HCT116 (cell line): ENCODE measurements around the gene SLC43A3. TPM values are rescaled to one million over a fixed set of nuclear protein-coding genes. Genes with fewer than 3 reads are reported as not detected.

Experiments
- ATAC-seq: fragments of 200-7000 bp; cut with Tn5 transposase; 2 replicates; pipeline ENCODE4 v1.9.1; 2020; ENCODE audit warnings: mild to moderate bottlenecking, moderate library complexity
- BruUV-seq: library from RNA; stranded (reverse); fragments of 400-500 nt; replicated peaks from 2 replicates; lab custom pipeline; 2021; lab: Mats Ljungman, UMichigan
- CTCF ChIA-PET: fragments of 300-600 bp; sonication (Branson Sonifier 250); formaldehyde crosslinking; loops from one replicate; lab custom pipeline; 2021; ENCODE audit warnings: antibody characterized with exemption; lab: Charles Lee
- POLR2A ChIA-PET: fragments of 300-600, 350-600 bp; sonication (Branson Sonifier 250); formaldehyde crosslinking; loops from one replicate; lab custom pipeline; 2021; ENCODE audit warnings: antibody characterized with exemption; lab: Charles Lee
- RAD21 ChIA-PET, 2 experiments: fragments of 300-600 bp; sonication (Branson Sonifier 250); formaldehyde crosslinking; loops; one replicate each; lab custom pipeline; 2023; ENCODE audit warnings: low total read pairs in 2 of 2; ENCODE audit not compliant: uncharacterized antibody in 2 of 2, unreplicated experiment in 2 of 2, low non-redundant PET in 1 of 2; lab: Charles Lee
- DNase-seq: peaks from one replicate; pipeline ENCODE4 v3.0.0-alpha.2; 2010; ENCODE audit warnings: low read depth, low spot score
- H2AFZ ChIP-seq: fragments of 200-600 bp; shearing (Covaris generic), sonication (generic); 2 replicates; pipeline ENCODE4 v1.6.1; 2017; ENCODE audit warnings: low read depth, mixed run types, mixed read lengths, antibody characterized with exemption, low read length; ENCODE audit not compliant: poor library complexity, severe bottlenecking
- H3K27ac ChIP-seq: 2 replicates; pipeline ENCODE4 v1.5.1; 2012; ENCODE audit warnings: low read depth, low read length
- H3K27me3 ChIP-seq: fragments of 200-600 bp; sonication (generic); 2 replicates; pipeline ENCODE4 v1.6.1; 2016; ENCODE audit warnings: mixed run types, low read length, mixed read lengths; ENCODE audit not compliant: insufficient read depth
- H3K36me3 ChIP-seq, 2 experiments: fragments of 200-500 bp in 1 of 2; fragments of 200-600 bp in 1 of 2; sonication (Bioruptor generic) in 1 of 2; sonication (generic) in 1 of 2; 2 replicates each; pipeline versions ENCODE4 v1.5.1 to v1.6.1; 2014 to 2016; ENCODE audit warnings: low read length in 2 of 2, inconsistent platforms in 1 of 2, mixed read lengths in 1 of 2, mixed run types in 1 of 2; ENCODE audit not compliant: insufficient read depth in 2 of 2, control insufficient read depth in 1 of 2
- H3K4me1 ChIP-seq, 2 experiments: fragments of 200-600 bp in 1 of 2; sonication (generic) in 1 of 2; 2 replicates each; pipeline versions ENCODE4 v1.5.1 to v1.6.1; 2012 to 2017; ENCODE audit warnings: low read length in 2 of 2, inconsistent platforms in 1 of 2, mild to moderate bottlenecking in 1 of 2, mixed read lengths in 1 of 2, mixed run types in 1 of 2, moderate library complexity in 1 of 2; ENCODE audit not compliant: insufficient read depth in 2 of 2, control insufficient read depth in 1 of 2
- H3K4me2 ChIP-seq: fragments of 200-600 bp; sonication (generic); 2 replicates; pipeline ENCODE4 v1.6.1; 2017; ENCODE audit warnings: mixed run types, low read length, mixed read lengths
- H3K4me3 ChIP-seq, 2 experiments: fragments of 200-600 bp in 1 of 2; sonication (generic) in 1 of 2; replicated peaks in 1 of 2; 2 replicates each; pipeline ENCODE4 v1.5.1; 2011 to 2016; ENCODE audit warnings: low read length in 2 of 2, control low read depth in 1 of 2, low read depth in 1 of 2, mild to moderate bottlenecking in 1 of 2, mixed read lengths in 1 of 2, mixed run types in 1 of 2
- H3K79me2 ChIP-seq: fragments of 200-600 bp; sonication (generic); 2 replicates; pipeline ENCODE4 v1.6.1; 2017; ENCODE audit warnings: mild to moderate bottlenecking, mixed run types, low read length, moderate library complexity, mixed read lengths; ENCODE audit not compliant: insufficient read depth
- H3K9ac ChIP-seq: fragments of 200-600 bp; sonication (generic); 2 replicates; pipeline ENCODE4 v1.6.1; 2016; ENCODE audit warnings: low read length, mixed read lengths
- H3K9me2 ChIP-seq: fragments of 200-600 bp; sonication (generic), shearing (Covaris generic); 2 replicates; pipeline ENCODE4 v1.6.1; 2017; ENCODE audit warnings: mixed run types, mild to moderate bottlenecking, moderate library complexity; ENCODE audit not compliant: insufficient read depth
- H3K9me3 ChIP-seq, 2 experiments: fragments of 200-500 bp in 1 of 2; fragments of 200-600 bp in 1 of 2; sonication (Bioruptor generic) in 1 of 2; sonication (generic) in 1 of 2; 2 replicates each; pipeline ENCODE4 v1.6.1; 2014 to 2017; ENCODE audit warnings: low read length in 2 of 2, mixed read lengths in 2 of 2, inconsistent platforms in 1 of 2, low read depth in 1 of 2, mild to moderate bottlenecking in 1 of 2, mixed run types in 1 of 2, moderate library complexity in 1 of 2; ENCODE audit not compliant: control insufficient read depth in 1 of 2, insufficient read depth in 1 of 2
- H4K20me1 ChIP-seq: fragments of 200-600 bp; sonication (generic), shearing (Covaris generic); 2 replicates; pipeline ENCODE4 v1.6.1; 2017; ENCODE audit warnings: mixed run types, mild to moderate bottlenecking, moderate library complexity; ENCODE audit not compliant: insufficient read depth
- CBX3 ChIP-seq: IDR thresholded peaks from 2 replicates; pipeline ENCODE4 v1.6.1; 2012; ENCODE audit warnings: low read depth
- CTCF ChIP-seq, 3 experiments: fragments of 200-600 bp in 1 of 3; sonication (generic) in 1 of 3; IDR thresholded peaks in 2 of 3; conservative IDR thresholded peaks in 1 of 3; 2 replicates each; pipeline ENCODE4 v1.5.1; 2012 to 2017; ENCODE audit warnings: low read depth in 2 of 3, low read length in 2 of 3, antibody characterized with exemption in 1 of 3, borderline replicate concordance in 1 of 3, control low read depth in 1 of 3, mild to moderate bottlenecking in 1 of 3, mixed read lengths in 1 of 3, mixed run types in 1 of 3, moderate library complexity in 1 of 3; ENCODE audit not compliant: insufficient read depth in 1 of 3
- EGR1 ChIP-seq: IDR thresholded peaks from 2 replicates; pipeline ENCODE4 v1.6.1; 2012; ENCODE audit warnings: low read depth
- ELF1 ChIP-seq: IDR thresholded peaks from 2 replicates; pipeline ENCODE4 v1.6.1; 2012; ENCODE audit warnings: low read depth, borderline replicate concordance
- EZH2 ChIP-seq: fragments of 200-600 bp; sonication (generic); IDR thresholded peaks from 2 replicates; pipeline ENCODE4 v1.6.1; 2017; ENCODE audit warnings: antibody characterized with exemption, mixed run types
- JUND ChIP-seq: IDR thresholded peaks from 2 replicates; pipeline ENCODE4 v1.6.1; 2012
- POLR2AphosphoS5 ChIP-seq: IDR thresholded peaks from 2 replicates; pipeline ENCODE4 v1.6.1; 2011; ENCODE audit warnings: mild to moderate bottlenecking, low read depth, low read length, moderate library complexity
- RAD21 ChIP-seq: IDR thresholded peaks from 2 replicates; pipeline ENCODE4 v1.6.1; 2012; ENCODE audit warnings: low read depth, mild to moderate bottlenecking
- YY1 ChIP-seq: IDR thresholded peaks from 2 replicates; pipeline ENCODE4 v1.6.1; 2011; ENCODE audit warnings: low read length, low read depth, moderate library complexity, mild to moderate bottlenecking; ENCODE audit not compliant: insufficient replicate concordance; ENCODE audit errors: extremely low read depth
- ZBTB33 ChIP-seq: IDR thresholded peaks from 2 replicates; pipeline ENCODE4 v1.6.1; 2011; ENCODE audit warnings: mild to moderate bottlenecking, low read length, moderate library complexity; ENCODE audit not compliant: insufficient replicate concordance; ENCODE audit errors: extremely low read depth
- ZFX ChIP-seq: fragments of 450-650 bp; IDR thresholded peaks from 2 replicates; pipeline ENCODE4 v1.6.1; 2017
- ZNF274 ChIP-seq: fragments of 200-500 bp; sonication (Bioruptor generic); IDR thresholded peaks from 2 replicates; pipeline ENCODE4 v1.6.1; 2014; ENCODE audit warnings: mild to moderate bottlenecking, low read depth, low read length, inconsistent platforms
- intact Hi-C: fragments of 100-400 bp; cut with micrococcal nuclease; formaldehyde crosslinking; loops from 2 replicates; pipeline ENCODE4 v1.10.0; 2022
- total RNA-seq: library from RNA; stranded (reverse); gene quantifications from one replicate; pipeline ENCODE4 v1.2.1, GENCODE V29; 2021; ENCODE audit not compliant: unreplicated experiment

The SLC43A3 gene
- total RNA-seq, 1 experiment from 2014 or later: 36.9 TPM

- Histone ChIP-seq H3K79me2 (no peaks in the 10 kb centered on the region), H3K36me3 (peaks cover 0 to 4% of the 10 kb centered on the region in 2 experiments; a peak in 1 of 4 replicates), H2AFZ (no peak overlapping the region), H3K4me1 (peaks cover 0 to 4% of the 10 kb centered on the region in 2 experiments; a peak in 1 of 4 replicates), H3K4me2 (no peak overlapping the region), H3K27ac (no peak overlapping the region), H3K27me3 (no peaks in the 10 kb centered on the region), H4K20me1 (no peaks in the 10 kb centered on the region), H3K4me3 (no peak overlapping the region), H3K9me3 (no peaks in the 10 kb centered on the region), H3K9me2 (no peaks in the 10 kb centered on the region), H3K9ac (no peak overlapping the region)
- TF ChIP-seq ELF1 (no peak), POLR2AphosphoS5 (no peak), RAD21 (no peak), EZH2 (no peak), EGR1 (no peak), YY1 (no peak), ZNF274 (no peak), JUND (no peak), CBX3 (no peak), ZBTB33 (no peak), ZFX (no peak), CTCF (IDR thresholded peaks at IDR 0.05 in 2 of 3, conservative IDR thresholded peaks at IDR 0.05 in 1 of 3; ENCODE audit: borderline replicate concordance in 1 of 3, insufficient read depth in 1 of 3, low read depth in 2 of 3, low read length in 2 of 3) (no peak)
- BruUV-seq: no TSS peak
- ChIA-PET RAD21 (no interaction called here), CTCF (no interaction called here), POLR2A (no interaction called here)
- DNase-seq (no peak), ATAC-seq (no peak)
- intact Hi-C loops: no loop called here
Measured at GRCh38 chr11:57416436-57416835, 10.5 kb downstream of the SLC43A3 start.
